HepG2 (cell line): ENCODE data around the gene NOP56. TPM values are rescaled to one million over a fixed set of nuclear protein-coding genes. Genes with fewer than 3 reads are reported as not detected.
A peak's percentile ranks its signal among the peaks of the same experiment; 100 is the strongest.
"Not testable (repeated sequence)": the region's sequence is repeated elsewhere in the genome, so short reads cannot be mapped to it uniquely, and the experiment has no call there.

ENCODE experiments used
- ATAC-seq: fragments of 200-7000 bp; cut with Tn5 transposase; 3 replicates; pipeline ENCODE4 v1.9.1; 2020; ENCODE audit warnings: mild to moderate bottlenecking, moderate library complexity
- BruUV-seq: library from RNA; stranded (reverse); fragments of 400-500 nt; replicated peaks from 2 replicates; lab custom pipeline; 2021; lab: Mats Ljungman, UMichigan
- CTCF ChIA-PET: fragments of 300-600 bp; formaldehyde crosslinking; extraction: SDS; loops from one replicate; lab custom pipeline; 2021; ENCODE audit warnings: low total read pairs, inconsistent platforms, low intra/inter-chr PET ratio; lab: Yijun Ruan, JAX
- POLR2A ChIA-PET: fragments of 350-600 bp; sonication (Branson Sonifier 250); formaldehyde crosslinking; loops from one replicate; lab custom pipeline; 2020; ENCODE audit warnings: antibody characterized with exemption, inconsistent platforms; lab: Yijun Ruan, JAX
- DNase-seq: peaks from one replicate; pipeline ENCODE4 v3.0.0-alpha.2; 2015; ENCODE audit warnings: low spot score
- FAIRE-seq: peaks from 3 replicates; lab custom pipeline; 2011; peaks lifted over from hg19 to GRCh38; lab: Jason Lieb, UNC
- H2AFZ ChIP-seq: one replicate; pipeline ENCODE4 v1.6.1; 2011; ENCODE audit warnings: low read length, inconsistent platforms
- H3K27ac ChIP-seq: fragments of 300-600 bp; 3 replicates; pipeline ENCODE4 v1.8.0; 2011; ENCODE audit warnings: mixed run types, mild to moderate bottlenecking, mixed read lengths, low read length, inconsistent platforms; ENCODE audit not compliant: insufficient read depth; ENCODE audit errors: extremely low read length
- H3K27me3 ChIP-seq, 2 experiments: fragments of 200-600 bp in 1 of 2; 2 replicates in 1 of 2; 3 replicates in 1 of 2; pipeline versions ENCODE4 v1.6.0 to v1.8.0; 2011; ENCODE audit warnings: low read length in 2 of 2, mild to moderate bottlenecking in 2 of 2, moderate library complexity in 2 of 2, inconsistent platforms in 1 of 2; ENCODE audit not compliant: insufficient read depth in 2 of 2, control insufficient read depth in 1 of 2
- H3K36me3 ChIP-seq, 2 experiments: fragments of 200-600 bp in 1 of 2; replicated peaks in 1 of 2; 2 replicates in 1 of 2; 3 replicates in 1 of 2; pipeline versions ENCODE4 v1.5.1 to v1.8.0; 2011; ENCODE audit warnings: low read length in 2 of 2, inconsistent platforms in 1 of 2; ENCODE audit not compliant: insufficient read depth in 2 of 2, control insufficient read depth in 1 of 2
- H3K4me1 ChIP-seq: 2 replicates; pipeline ENCODE4 v1.5.1; 2012; ENCODE audit warnings: low read length, inconsistent platforms; ENCODE audit not compliant: insufficient read depth
- H3K4me2 ChIP-seq: 2 replicates; pipeline ENCODE4 v1.6.0; 2011; ENCODE audit warnings: low read depth, low read length, inconsistent platforms
- H3K4me3 ChIP-seq, 3 experiments: fragments of 200-600 bp in 1 of 3; sonication (generic), shearing (Covaris generic) in 1 of 3; replicated peaks in 1 of 3; 2 replicates each; pipeline ENCODE4 v1.5.1; 2011 to 2016; ENCODE audit warnings: low read length in 3 of 3, inconsistent platforms in 2 of 3, low read depth in 2 of 3, mild to moderate bottlenecking in 2 of 3, control low read depth in 1 of 3, mixed read lengths in 1 of 3; ENCODE audit not compliant: insufficient read depth in 1 of 3
- H3K79me2 ChIP-seq: one replicate; pipeline ENCODE4 v1.6.1; 2011; ENCODE audit warnings: low read length, inconsistent platforms; ENCODE audit not compliant: insufficient read depth
- H3K9ac ChIP-seq: 2 replicates; pipeline ENCODE4 v1.6.0; 2011; ENCODE audit warnings: mild to moderate bottlenecking, low read depth, low read length, inconsistent platforms; ENCODE audit not compliant: insufficient read depth
- H3K9me3 ChIP-seq: 2 replicates; pipeline ENCODE4 v1.5.1; 2012; ENCODE audit warnings: mild to moderate bottlenecking, low read length
- H4K20me1 ChIP-seq: 2 replicates; pipeline ENCODE4 v1.6.0; 2011; ENCODE audit warnings: inconsistent platforms, mild to moderate bottlenecking, low read length, moderate library complexity; ENCODE audit not compliant: insufficient read depth
- FOXK2 ChIP-seq: fragments of 450-650 bp; IDR thresholded peaks from 2 replicates; pipeline ENCODE4 v1.6.1; 2016
- WGBS: methylation state at CpG from one replicate; pipeline ENCODE4 v1.1.6; 2017; ENCODE audit warnings: low lambda C conversion rate; 5-methylcytosine and 5-hydroxymethylcytosine counted together
- in situ Hi-C: cut with HindIII; loops from 2 replicates; pipeline ENCODE4 v1.10.0; 2017; ENCODE audit warnings: low pct_unique_long_range_greater_than_20kb; ENCODE audit not compliant: extremely low pct_ligation_motif_present
- intact Hi-C: fragments of 100-400 bp; cut with micrococcal nuclease; formaldehyde crosslinking; loops from one replicate; pipeline ENCODE4 v1.10.0; 2022; ENCODE audit not compliant: unreplicated experiment
- polyA plus RNA-seq, 8 experiments: library from polyadenylated mRNA; depleted of rRNA in 3 of 8; stranded (reverse) in 7 of 8; unstranded in 1 of 8; fragments of >200 nt; fragmentation: Illumina TruSeq in 4 of 8; extraction: Trizol in 4 of 8; gene quantifications; 2 replicates each; pipeline versions ENCODE4 v1.2.1 to v1.2.3, GENCODE V29; 2011 to 2016; ENCODE audit warnings: low read depth in 4 of 8, missing spikeins in 1 of 8, mixed read lengths in 1 of 8; ENCODE audit not compliant: insufficient read depth in 1 of 8
- total RNA-seq, 5 experiments: library from RNA; depleted of rRNA; stranded (reverse); fragments of >200 nt; fragmentation: Illumina TruSeq; extraction: Trizol; gene quantifications; 2 replicates each; pipeline ENCODE4 v1.2.3, GENCODE V29; 2016; ENCODE audit warnings: low read depth in 1 of 5

Gene NOP56
- total and polyA plus RNA-seq, 2 of the 13 experiments (the other 11 are each of a cell fraction or from before 2014, with no cell fraction given) = 369 to 1,116 TPM

- H3K9me3 ChIP-seq, H3K4me1 ChIP-seq, ATAC-seq, FAIRE-seq, H3K9ac ChIP-seq, POLR2A ChIA-PET, BruUV-seq, H3K27ac ChIP-seq, H3K4me2 ChIP-seq, DNase-seq, H4K20me1 ChIP-seq: not testable (repeated sequence)
- 0 out of 2 replicates have a peak, but pooled peaks have one; percentile 14 for TF ChIP-seq FOXK2
- TF ChIP-seq, all 625 proteins: peak for 1; not testable (repeated sequence) for 624
- H3K4me3 ChIP-seq, H3K36me3 ChIP-seq, H2AFZ ChIP-seq, CTCF ChIA-PET, intact Hi-C loops, H3K79me2 ChIP-seq, in situ Hi-C loops: not testable (repeated sequence)
- 47% methylated on average over 3 of the region's 3 CpGs for WGBS
- H3K27me3 ChIP-seq = peaks cover 0 to 39% of the 10 kb centered on the region in 2 experiments; a peak in 3 of 5 replicates
Observed at GRCh38 chr20:2682040-2682439, 29.6 kb downstream of the NOP56 start.

GRCh38 chr20:2684817-2685216 is 32.4 kb downstream of the NOP56 start:
- ATAC-seq, H3K36me3 ChIP-seq, H3K27ac ChIP-seq, H3K4me1 ChIP-seq, H3K4me3 ChIP-seq, intact Hi-C loops, H3K79me2 ChIP-seq, H2AFZ ChIP-seq, H4K20me1 ChIP-seq, FAIRE-seq, H3K9ac ChIP-seq, CTCF ChIA-PET, BruUV-seq, H3K4me2 ChIP-seq, DNase-seq, H3K9me3 ChIP-seq: not testable (repeated sequence)
- H3K27me3 ChIP-seq = peaks cover 2 to 48% of the 10 kb centered on the region in 2 experiments; a peak in 4 of 5 replicates
- 28% methylated on average over 4 of the region's 4 CpGs for WGBS
- POLR2A ChIA-PET = interaction anchor here (1.1 kb wide), 1 partner anchor 33 kb away, joined by 4 read pairs; no protein-coding TSS in a partner anchor
- in situ Hi-C loops = loop anchor here (5.0 kb wide), 1 partner anchor 67 kb away; no protein-coding TSS in a partner anchor
